ENCODE measurements around the gene RPTOR.
"Not testable (repeated sequence)": the region's sequence is repeated elsewhere in the genome, so short reads cannot be mapped to it uniquely, and the experiment has no call there.

Gene RPTOR

DNA sequence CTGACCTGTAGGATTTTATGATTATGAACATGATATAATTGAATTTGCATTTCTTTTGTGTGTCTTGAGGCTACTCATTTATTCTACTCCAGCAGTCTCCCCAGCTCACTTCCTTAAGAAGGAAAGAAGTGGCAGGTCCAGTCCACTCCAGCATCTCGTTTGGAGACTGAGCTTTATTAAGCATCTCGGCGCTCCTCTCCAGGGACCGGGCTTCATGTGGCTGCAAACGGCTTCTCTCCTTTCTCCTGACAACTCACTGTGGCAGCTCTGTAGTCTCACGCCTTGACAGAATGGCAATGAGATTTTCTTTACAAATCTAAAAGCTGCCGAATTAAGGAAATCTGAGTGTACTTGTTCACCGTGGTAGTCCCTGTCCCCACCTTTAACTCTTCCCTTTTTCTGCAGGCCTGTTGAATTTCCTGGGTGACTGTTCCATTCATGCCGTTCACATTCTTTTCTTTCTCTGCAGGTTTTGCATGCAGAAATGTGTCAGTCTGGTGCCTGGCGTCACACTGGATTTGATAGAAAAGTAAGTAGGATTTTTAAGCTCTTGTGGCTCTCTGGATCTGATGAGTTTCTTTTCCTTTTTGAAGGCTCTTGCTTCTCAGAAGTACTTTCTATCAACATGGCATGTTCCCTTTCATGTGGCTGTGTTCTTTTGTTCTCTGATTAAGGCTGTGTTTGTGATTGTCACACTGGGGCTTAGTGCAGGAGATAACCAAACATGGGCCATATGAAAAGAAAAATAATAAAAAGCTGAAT, 246.5 kb downstream of the RPTOR start:
- no peak for DNase-seq

DNA sequence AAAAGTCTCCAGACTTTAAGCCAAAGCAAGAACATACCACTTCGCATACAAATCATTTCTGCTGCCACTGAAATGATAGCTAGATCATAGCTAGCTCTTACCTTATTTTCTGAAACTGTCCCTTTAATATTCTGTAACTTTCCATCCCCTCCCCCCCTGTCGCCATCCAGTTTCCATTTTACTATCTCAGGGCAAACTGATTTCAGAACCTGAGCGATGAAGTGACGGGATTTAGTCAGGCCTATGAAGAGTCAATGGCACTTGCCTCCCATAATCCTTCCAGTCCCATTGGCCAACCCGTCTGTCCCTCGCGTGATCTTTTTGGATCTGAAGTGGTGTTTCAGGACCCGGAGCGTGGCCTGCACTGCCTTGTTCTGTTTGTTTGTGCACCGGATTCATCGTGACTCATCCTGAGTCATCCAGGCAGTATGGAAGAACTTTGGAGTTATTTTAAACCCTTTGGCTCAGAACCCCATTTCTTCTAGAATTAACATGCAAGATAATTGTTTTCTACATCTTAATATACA, 247.2 kb downstream of the RPTOR start:
- no peak for DNase-seq

DNA sequence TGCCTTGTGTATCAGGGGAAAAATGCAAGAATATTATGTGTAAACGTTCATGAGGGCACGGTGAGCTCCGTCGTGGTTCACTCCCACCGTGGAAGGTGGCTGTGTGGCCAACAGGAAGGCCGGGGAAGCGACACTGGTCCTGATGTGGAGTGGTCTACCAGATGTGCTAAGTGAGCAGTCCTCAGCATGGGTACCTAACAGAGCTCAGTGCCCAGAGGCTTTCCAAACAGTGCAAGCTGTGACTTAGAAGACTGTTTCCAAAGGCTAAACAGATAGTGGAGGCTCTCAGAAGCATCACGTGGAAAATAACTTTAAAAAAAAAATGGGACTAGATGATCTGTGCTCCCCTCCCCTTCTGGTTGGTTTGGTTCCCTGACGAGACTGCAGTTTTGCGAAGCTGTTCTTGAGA, 247.7 kb downstream of the RPTOR start:
- no peak for DNase-seq

DNA sequence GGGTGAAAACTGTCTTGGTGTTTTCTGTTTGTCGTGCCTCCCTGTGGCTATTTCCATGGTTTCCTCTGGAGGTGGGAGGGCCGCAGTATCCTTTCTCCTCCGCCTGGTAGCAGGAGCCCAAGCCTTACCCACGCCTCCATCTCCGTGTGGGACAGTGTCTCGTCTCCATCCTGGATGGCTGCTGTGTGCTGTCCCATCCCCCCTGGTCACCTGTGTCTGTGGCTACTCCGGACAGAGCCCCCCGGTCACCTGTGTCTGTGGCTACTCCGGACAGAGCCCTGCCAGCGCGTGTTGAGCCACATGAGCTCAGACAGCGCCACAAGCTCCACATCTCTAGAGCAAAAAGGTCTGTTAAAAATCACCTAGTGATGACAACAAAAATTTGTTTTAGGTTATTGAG, 248.8 kb downstream of the RPTOR start:
- DNase-seq, result no peak

DNA sequence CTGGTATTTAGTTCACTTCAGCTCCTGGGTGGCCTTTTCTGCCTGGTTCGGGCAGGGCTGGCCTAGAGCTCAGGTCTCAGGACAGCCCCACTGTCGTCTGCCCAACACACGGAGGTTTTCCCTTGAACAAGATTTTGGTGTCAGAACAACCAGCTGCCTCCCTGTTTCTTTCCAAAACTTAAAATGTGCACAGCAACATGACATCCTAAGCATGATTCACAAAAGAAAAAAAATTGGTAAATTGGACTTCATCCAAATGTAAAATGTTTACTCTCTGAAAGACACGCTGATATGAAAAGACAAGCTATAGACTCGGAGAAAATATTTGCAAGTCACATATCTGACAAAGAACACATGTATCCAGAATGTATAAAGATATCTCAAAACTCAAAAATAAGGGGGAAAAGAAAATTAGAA, 249.2 kb downstream of the RPTOR start:
- DNase-seq, result no peak

DNA sequence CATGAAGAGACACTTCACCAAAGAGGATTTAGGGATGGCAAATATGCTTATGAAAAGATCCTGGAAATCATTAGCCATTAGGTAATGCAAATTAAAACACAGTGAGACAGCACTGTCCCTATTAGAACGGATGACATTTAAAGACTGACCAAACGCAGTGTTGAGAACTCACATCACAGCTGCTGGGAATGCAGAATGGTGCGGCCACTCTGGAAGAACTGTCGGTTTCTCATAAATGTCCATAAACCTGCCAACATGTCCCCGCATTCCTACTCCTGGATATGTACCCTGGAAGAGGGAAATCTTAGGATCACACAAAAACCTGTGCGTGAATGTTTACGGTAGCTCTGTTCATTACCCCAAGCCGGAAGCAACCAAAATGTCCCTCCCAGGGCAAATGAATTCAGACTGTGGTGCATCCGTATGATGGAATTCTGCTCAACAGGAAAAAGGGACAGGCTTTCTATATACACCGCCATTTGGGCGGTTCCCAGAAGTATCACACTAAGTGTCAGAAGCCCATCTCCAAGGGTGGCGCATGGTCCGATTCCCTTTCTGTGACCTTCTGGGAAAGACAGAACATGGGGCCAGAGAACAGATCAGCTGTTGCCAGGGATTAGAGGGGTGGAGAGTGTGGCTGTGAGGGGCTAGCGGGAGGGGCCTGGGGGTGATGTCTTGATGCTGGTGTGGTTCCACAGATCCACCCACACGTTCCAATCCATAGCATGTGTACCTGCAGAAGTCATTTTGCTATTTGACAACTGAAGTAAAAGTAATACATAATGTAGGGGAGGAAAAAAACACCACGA, 249.8 kb downstream of the RPTOR start:
- no peak for DNase-seq

DNA sequence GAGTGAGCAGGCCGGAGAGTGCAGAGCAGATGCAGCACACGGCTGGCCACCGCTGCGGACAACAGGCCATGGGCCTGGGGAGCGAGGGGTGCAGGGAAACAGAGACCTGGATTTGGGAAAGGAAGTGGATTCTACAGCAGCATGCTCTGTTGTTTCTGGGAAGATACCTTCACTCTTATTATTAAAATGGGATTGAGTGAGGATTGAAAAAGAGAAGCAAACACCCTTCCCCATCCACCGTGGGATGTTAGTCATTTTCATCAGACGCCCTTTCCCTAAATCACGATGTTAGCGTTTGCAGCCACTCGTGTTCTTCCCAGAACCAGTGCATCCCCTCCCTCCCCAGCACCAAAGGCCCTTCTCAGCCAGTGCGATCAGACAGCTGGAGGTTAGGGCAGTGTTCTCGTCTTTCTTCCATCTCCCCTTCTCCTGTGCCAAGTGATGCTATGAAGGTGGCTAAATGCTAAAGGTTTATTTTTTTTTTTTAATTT, 250.5 kb downstream of the RPTOR start:
- DNase-seq, result no peak

DNA sequence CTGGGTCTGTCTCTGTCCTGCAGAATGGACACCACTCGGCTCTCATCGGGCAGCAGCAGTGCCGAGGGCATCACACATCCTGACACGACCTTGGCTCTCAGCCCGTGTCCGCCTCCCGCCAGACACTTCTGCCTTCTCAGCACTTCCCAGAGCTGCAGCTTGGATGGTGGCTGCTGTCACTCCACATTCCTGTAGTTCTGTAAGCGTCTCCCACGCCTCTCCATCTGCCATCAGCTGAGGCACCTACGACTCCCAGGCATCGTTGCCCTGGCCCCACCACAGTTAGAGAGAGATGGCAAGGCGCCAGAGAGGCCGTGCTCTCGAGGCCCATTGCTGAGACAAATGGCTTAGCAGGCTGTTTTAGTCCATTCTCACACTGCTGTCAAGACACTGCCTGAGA, 251.1 kb downstream of the RPTOR start:
- DNase-seq, result peak; percentile 64

DNA sequence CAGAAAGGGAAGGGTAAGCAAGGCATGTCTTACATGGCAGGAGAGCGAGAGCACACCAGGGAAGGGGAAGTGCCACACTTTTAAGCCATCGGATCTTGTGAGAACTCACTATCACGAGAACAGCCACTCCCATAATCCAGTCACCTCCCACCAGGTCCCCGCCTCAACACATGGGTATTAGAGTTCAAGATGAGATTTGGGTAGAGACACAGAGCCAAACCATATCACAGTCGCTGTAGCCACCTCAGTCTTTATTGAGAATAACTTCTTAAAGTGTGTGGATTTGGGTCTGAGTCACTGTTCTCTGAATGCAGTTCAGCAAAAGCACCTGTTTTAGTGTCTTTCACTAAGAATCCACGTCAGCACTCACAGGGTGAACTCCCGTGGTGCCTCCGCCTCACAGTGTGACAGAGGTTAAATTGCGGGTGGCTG, 251.8 kb downstream of the RPTOR start:
- no peak for DNase-seq

DNA sequence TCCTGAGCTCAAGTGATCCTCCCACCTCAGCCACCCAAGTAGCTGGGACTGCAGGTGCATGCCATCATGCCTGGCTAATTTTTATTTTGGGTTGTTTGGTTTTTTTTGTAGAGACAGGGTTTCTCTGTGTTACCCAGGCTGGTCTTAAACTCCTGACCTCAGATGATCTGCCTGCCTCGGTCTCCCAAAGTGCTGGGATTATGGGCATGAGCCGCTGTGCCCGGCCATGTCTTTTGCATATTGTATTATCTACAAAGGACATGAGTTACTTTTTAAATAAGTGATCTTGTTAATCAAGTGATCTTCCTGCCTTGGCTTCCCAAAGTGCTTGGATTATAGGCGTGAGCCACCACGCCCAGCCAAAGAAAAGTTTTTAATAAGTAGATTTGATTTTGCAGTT, 252.6 kb downstream of the RPTOR start:
- DNase-seq, result not testable (repeated sequence)

DNA sequence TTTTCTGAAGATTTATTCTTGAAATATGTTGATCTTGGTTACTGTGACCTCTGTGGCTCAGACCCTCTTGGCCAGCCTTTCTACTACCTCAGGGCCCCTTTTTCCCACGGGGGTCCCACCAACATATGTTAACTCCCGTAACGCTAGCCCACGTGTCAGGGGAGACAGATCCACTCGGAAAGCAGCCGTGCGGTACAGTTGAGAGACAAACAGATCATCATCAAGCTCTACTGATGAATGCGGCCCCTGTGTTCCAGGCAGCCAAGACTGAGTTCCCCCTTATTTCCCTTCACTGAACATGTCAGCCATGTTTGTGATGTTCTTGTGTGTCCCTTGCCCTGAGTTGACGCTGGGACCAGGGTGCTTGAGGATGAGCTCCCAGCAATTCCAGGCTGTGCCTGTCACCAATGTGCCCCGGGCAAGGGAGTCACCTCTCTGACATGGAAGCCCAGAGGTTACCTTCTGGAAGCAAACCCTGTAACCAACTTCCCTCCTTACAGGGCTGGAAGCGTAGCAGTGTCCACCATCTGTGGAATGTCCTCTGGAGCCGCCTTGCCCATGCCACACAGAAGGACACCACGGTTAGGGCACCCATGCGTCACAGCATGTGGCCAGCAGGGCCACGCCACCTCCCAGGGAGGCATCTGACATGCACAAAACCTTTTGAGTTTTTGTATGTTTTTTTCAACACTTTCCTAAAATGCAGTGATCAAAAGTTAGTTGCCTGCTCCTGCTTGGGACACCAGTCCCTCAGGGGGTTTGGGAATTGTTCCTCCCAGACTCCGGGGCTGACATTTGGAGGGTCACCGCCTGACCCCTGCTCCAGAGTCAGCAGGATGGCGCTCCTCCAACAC, 253.3 kb downstream of the RPTOR start:
- DNase-seq, result no peak

DNA sequence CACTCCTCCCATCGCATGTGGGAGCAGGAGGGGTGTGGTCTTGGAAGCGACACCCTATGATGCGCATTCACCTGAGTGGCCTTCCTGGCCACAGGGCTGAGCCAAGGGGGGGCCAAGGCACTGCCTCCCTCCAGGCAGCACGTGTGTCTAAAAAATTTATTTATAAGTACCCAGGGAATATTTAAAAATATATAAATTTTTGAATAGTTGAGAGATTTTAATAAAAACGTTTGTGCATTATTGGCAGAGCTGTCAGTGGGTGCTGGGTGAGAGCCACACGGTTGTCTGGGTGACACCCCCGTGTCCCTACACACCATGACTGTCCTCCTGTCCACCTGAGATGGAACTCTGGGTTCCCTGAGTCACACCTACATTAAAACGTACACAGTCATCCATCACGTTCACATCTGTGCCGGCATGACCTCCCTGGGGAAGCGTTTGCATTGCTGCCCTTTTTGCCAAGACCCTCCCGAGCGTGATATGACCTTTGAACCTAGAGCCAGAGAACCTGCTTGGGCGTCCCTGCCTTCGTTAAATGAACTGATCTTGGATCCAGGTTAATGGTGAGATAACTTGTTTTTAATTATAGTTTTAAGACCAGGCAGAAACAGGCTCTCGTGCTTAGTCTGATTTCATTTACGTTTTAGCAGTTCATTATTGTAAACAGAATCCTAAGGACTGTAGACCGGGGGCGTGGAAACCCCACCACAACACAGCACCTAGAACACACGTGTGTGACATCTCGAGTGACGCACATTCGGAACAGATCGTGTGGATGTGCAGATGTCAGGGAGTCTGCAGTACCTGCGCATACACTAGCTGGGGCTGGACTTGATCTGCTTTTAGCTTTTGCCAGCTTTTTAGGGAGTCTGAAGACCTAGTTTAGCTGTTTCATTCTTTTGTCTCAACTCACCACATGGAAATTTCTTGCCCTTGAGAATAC, 254.2 kb downstream of the RPTOR start:
- no peak for DNase-seq

DNA sequence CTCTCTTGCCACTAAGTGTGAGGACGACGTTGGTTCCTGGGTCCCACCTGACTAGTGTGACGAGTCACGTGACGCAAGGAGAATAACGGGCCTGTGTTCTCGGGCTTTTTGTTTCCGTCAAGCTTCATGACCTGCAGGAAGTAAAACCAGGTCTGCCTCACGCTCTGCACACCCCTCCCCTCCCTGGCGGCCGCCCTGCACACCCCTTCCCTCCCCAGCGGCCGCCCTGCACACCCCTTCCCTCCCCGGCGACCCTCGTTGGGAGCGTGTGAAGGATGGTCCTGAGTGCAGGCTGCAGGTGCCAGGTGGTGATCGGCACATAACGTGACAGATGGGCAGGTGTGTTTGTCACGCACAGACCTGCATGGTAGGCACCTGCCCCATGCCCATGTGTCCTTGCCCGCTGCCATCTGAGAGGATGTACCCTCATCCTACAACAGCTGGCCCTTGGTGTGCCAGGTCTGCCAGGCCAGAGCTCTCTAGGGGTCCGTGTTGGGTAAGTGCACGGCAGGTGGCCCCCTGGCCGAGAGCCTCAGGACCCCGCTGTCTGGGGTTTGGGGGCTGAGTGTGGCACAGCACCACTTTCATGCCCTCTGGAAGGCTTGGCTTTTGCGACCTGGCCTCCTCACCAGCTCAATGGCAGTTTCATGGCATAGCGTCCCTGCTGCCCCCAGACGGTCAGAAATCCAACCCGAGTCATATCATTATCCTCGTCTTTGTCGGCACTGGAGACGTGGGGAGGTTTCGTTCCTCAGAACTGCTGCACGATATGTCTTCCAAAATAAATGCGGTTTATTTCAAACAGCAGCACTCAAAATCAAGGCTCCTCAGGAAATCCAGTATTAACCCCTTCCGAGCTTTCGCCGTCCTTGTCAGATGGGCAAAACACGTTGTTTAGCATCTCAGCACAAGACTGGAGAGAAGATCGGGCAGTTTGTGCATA, 255.2 kb downstream of the RPTOR start:
- DNase-seq, result no peak

DNA sequence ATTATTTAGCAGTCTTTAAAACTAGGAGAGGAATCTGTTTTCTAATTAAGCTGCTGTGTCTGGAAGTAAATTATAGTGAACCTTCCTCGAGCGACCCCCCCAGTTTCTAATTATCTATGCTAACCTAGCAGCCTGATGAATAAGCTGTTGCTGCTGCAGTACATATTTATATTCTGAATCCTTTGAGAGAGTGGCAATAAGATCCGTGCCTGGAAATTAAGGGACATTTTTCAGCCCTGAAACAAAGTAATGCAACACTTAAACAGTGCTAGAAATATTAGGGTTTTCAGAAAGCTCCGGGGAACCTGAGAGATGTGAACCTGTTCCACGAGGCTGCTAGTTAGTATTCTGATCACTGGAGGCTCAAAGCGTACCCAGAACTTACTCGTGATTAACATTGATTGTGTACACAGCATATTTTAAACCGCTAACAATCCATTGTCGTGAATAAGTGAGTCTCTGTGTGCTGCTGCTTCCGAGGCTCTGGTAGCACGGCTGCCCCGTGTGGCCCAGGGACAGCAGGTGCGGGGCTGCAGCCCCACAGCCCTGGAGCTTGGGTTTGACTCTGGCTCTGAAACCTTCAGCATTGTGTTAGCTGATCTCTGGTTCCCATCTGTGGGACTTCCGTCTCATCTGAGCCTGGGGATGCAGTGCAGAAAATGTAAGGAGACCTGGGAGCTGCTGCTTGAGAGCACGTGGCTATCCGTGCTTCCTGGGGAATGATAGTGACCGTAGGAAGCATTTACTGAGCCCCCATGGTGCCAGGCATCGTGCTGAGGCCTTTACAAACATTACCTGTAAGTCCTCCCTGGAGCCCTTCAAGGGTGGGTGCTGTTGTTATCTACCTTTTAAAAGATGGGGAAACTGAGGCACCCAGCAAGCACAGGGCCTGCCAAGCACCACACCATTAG, 256.1 kb downstream of the RPTOR start:
- DNase-seq, result no peak

DNA sequence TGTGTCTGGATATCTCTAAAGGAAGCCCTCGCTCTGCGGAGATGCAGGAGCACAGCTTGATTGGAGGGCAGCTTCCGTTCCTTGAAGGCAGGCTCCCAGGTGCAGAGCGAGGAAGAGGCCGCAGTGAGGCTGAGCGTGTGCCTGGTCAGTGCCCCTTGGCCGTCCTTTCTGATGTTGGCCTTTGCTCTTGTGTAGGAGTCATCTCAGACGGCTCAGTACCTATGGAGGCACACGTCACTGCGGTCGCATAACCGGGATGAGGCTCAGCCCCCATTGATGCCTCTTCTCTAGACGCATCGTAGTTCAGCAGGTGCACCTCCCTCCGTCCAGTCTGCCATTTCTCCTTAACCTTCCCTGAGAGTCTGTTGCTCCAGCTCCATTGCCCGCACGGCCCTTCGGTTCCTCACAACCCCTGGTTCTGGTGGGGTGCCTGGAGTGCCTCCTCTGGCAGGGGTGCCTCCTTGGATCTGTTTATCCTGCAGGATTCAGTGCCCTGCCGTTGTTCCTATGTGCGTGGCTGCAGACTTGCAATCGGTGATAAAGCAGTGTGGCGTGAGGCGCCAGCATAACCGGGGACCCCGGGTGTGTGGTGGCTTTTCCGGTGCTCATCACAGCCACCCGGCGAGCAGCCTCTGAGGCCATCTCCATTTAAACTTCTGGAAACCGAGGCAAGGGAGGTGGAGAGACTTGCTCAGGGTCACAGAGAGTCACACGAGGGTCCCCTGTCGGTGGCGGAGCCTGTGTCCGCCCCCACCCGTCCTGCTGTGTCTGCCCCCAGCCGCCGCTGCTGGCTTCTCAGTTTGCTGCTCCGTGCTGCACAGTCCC, 258.2 kb downstream of the RPTOR start:
- no peak for DNase-seq

DNA sequence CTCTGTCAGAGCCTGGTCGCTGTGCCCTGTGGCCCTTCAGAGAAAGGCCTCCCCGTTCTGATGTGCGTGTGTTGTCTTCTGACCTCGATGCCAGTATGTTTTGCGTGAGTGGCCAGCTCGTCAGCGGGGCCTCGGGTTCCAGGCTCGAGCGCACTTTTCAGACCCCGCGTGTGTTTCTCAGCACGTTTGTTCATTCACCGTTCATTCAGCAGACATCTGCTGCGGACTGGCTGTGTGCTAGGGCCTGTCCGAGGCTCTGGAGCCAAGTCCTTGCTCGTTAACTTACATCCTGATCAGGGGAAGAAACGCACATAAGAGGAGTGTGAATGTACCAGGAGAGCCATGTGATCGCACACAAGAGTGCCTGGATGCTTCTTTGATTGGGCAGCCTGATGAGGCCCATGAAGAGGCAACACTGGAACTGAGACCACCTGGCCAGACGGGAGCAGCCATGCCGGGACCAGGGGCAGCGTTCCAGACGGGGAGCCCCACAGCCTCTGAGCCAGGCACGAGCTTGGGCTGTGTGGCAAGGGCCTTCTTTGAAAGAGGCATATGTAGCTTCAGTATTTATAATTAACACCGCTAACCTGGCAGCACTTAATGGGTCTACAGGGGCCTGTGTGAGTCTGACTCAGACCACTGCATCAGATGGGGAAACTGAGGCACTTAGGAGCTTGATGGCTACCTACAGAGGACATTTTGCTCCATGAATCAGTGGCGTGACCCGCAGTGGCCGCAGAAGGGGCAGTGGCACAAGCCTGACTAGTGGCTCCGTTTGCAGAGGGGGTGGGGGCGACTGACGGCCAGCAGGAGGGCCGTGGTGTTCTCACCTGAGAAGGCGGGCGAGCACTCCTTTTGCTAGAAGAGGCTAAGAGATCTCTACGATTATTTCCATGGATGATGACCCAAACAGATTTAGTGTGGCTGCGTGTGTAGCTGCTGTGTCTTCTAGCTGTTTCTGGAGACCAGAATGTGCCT, 259.1 kb downstream of the RPTOR start:
- DNase-seq, result no peak

DNA sequence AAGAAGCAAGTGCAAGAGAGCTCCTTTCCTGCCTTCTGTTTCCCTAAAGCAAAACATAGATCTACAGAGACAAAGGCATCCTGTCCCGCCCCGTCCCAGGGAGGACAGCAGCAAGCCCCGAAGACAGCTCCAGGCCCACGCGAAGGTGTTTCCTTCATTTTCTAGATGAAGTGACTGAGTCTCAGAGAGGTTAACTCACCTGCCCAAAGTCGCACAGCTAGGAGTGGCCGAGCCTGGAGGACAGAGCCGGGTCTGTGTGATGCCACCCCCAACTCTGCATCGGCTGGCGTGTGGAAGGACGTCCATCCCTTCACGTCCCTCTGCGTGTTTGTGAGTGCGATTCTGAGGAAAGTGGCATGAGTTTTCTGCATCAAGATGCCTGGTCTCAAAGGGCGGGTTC, 259.8 kb downstream of the RPTOR start:
- DNase-seq, result no peak
